Bone marrow (tissue), 2 donors: Measurements from ENCODE around the gene DCAF11.

Source experiments
- DNase-seq, 2 donors: peaks; one replicate each; lab custom pipeline; 2025; lab: John Stamatoyannopoulos, UW

DCAF11 gene

DNA sequence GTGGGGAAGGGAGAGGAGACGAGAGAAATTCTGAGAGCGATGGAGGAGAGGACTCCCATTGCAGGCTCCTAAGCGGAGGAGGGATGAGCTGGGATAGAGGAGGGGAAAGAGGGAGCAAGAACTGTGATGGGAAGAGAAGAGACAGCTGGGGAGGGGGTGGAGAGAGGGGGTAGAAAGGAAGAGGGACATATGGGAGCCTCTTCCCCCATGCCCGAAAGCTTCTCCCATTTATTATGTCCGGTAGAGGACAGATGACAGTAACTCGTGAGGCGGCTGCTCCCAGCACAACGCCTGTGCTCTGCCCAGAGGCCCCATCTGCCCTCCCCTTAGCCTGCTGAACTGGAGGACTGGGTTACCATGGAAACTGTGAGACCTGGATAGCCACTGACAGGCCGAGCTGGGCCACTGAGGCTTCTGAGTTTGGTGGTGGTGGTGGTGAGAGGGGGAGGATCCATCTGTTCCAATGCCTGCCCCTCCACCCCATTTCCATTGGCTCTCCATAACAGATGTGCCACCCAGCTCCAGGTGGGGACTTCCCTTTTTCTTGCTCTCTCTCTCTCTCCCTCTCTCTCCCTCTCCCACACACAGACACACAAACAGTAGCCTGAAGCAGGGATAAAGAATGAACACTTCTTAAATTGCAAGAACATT is 35.0 kb upstream of the DCAF11 start:
- DNase-seq: peak in 1 of 2 donors; percentile 17

DNA sequence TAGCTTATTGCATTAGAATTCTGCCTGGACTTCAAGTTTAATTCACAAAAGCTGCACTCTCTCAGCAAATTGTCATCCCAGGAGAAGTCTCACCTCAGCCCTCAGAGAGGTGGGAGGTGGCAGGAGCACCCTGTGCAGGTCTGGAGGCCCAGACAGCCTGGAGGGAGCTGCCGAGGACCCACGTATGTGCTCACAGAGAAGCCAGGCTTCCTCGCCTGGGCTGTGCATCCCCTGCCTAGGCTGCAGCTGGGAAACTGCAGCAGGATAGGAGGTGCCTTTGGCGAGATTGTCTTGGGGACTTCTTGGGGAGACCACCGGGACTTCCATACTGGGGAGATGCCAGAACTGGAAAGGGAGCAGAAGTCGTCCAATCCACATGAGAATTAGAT is 34.4 kb upstream of the DCAF11 start:
- no peak for DNase-seq

- DNase-seq: no peak
Observed at GRCh38 chr14:24080888-24081738, 33.5 kb upstream of the DCAF11 start.

DNA sequence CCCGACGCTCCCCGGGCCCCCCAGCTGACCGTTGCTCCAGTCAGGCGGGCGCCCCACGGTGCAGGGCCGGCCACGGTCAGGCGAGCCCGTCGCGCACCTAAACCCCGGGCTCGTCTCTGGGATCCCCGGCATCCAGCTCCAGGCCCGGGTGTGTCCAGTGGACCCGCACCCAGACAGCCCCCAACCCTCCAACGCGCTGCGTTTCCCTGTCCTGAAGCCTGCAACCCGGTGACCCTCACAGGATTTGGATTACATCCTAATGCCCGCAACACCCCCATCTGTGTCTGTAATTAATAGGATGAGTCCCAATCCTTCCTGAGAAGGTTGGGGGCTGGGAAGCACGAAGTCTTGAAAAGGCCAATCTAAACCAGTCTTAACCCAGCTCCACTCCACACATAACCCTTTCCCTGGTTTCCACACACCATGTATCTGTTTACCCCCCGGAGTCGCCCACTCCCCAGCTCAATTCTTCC is 32.8 kb upstream of the DCAF11 start:
- DNase-seq: no peak

GRCh38 chr14:24082411-24083080 is 32.0 kb upstream of the DCAF11 start:
- DNase-seq: no peak

- DNase-seq: no peak
Observed at GRCh38 chr14:24083462-24083861, 31.1 kb upstream of the DCAF11 start.

- DNase-seq: no peak
Observed at GRCh38 chr14:24084440-24084839, 30.1 kb upstream of the DCAF11 start.

- DNase-seq: no peak
Observed at GRCh38 chr14:24085215-24085614, 29.4 kb upstream of the DCAF11 start.

DNA sequence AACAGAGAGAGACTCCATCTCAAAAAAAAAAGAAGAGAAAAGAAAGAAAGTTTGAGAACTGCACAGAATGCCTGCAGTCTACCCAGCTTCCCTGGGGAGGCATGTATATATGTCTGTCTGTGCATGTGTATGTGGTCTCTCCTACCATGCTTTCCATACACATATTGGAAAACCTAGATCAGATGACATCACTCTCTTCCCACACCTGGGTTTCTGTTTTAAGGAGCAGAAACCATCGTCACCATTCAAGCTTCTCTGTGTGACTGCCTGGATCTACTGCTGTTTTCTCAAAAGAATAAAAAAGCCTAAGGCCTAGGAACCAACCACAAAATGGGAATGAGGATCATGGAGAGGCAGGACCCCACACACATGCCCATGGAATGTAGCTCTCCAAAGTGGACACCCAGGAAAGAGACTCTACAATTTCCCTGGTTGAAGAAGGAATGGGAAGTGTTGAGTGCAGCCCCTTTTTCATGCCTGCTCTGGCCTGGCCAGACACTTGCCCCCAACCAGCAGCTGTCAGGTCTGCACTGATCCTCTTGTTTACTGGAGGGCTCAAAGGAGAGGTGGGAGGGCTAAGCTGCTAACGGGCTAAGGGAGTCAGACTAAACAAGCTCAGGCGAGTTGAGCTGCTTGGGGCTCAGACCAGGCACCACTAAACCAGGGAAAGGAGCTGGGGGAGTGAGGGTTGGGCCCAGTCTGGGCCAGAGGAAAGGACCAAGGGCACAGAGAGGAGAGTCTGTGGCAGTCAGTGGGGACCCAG is 28.2 kb upstream of the DCAF11 start:
- no peak for DNase-seq

GRCh38 chr14:24087004-24087403 is 27.6 kb upstream of the DCAF11 start:
- DNase-seq: no peak

GRCh38 chr14:24088095-24088494 is 26.5 kb upstream of the DCAF11 start:
- no peak for DNase-seq

- no peak for DNase-seq
Observed at GRCh38 chr14:24089890-24090289, 24.7 kb upstream of the DCAF11 start.

GRCh38 chr14:24092110-24092504 is 22.5 kb upstream of the DCAF11 start:
- DNase-seq: no peak

GRCh38 chr14:24092505-24093206 is 21.9 kb upstream of the DCAF11 start:
- no peak for DNase-seq

- no peak for DNase-seq
Observed at GRCh38 chr14:24093207-24093900, 21.2 kb upstream of the DCAF11 start.

DNA sequence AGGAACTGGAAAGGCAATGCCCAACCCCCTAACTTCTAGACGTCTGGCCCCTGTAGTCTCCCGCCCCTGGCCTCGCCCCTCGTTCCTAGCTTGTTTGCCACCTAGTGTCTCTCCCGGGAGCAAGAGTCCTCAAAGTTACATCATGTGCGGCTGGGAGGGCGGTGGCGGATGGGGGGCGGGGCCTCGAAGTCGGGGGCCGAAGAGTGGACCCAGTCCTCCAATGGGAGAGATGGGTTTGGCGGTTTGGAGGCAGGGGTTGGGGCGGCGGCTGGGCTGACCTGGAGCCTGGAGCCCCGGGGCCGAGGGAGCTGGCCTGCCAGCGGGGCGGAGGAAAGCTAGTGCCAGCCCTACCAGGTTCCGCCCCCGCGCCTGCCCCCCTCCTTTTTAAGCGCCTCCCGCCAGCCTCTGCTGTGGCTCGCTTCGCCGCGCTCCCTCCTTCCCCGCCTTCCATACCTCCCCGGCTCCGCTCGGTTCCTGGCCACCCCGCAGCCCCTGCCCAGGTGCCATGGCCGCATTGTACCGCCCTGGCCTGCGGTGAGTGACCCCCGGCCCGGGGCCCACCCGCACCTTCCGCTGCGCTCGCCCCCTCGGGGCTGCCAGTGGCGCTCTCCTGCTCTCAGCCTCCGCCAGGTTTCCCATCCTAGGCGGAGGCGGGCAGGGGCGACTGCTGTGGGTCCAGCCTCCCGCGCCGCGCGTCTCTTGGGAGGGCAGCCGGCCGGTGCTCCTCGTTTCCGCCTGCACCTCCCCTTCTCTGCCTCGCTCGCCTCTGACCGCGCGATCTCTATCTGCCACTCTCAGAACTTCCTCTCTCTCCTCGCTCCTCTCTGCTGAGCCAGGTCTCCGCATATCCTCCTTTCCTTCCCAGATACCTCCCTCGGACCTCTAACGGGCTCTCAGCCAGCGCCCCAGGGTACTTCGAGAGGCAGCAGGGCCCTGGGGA is 20.4 kb upstream of the DCAF11 start, which contains the start of gene PCK2:
PCK2 (plus strand) TSS at position 411 of the 940 bp plus-strand sequence; CDS start at position 506, 95 bp downstream.
- DNase-seq: peak; percentile 72 to 92

DNA sequence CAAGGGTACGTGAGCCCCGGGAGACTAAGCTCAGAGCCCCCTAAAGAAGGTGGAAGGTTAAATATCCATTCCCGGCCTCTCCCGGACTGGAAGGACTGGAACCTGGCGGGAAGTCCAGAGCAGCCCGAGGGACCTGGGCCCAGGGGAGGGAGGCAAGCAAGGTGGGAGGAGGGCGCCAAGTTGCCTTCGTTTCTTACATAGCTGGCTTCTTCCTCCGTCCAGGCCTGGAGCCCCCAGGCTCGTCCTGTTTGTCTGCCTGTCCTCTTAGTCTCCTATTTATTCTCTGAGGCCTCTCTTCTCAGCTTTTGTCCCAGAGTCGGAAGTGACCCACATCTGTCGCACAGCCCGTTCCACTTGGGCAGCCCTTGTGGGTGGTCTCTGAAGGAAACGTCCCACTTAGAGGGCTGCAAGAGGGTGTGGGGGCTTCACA is 19.7 kb upstream of the DCAF11 start:
- no peak for DNase-seq

DNA sequence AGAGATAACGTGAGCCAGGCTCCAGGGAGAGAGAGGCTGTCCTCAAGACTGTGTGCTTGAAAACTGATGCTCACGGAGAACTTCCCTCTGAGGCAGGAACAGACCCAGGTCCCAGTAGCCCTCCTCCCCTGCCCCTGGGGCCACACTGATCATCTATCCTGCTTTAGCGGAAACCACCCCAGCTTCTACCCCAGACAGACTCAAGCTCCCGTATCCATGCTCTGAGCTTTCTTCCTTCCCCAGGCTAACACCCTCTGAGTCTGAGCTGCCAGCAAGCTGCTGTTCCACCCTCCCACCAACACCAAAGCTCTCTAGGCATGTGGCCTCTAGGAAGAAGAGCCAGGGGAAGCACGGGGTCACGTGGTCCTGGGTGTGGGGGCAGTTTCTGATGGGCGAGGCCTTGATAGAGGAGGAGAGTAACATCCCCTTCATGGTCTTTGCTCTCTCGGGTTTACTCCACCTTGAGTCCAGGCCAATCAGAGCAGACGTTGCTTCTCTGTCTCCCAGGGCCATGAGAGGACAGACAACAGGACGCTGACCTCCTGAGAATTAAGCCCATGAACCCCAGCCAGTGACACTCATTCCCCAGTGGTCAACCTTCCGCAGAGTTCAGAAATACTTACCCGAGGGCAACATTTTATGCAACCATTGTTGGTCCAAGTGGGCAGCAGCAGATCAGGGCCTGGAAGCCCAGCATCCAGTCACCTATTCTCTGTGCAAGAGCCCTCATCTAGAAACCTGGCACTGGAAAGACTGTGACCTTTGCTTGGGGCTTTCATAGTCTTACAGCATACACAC is 19.1 kb upstream of the DCAF11 start:
- DNase-seq: peak in 1 of 2 donors; percentile 29
